ENCODE measurements around the gene MIEN1. TPM values are rescaled to one million over a fixed set of nuclear protein-coding genes. Genes with fewer than 3 reads are reported as not detected.

MIEN1 gene
- total RNA-seq, 1 experiment from 2014 or later: 40.6 TPM

DNA sequence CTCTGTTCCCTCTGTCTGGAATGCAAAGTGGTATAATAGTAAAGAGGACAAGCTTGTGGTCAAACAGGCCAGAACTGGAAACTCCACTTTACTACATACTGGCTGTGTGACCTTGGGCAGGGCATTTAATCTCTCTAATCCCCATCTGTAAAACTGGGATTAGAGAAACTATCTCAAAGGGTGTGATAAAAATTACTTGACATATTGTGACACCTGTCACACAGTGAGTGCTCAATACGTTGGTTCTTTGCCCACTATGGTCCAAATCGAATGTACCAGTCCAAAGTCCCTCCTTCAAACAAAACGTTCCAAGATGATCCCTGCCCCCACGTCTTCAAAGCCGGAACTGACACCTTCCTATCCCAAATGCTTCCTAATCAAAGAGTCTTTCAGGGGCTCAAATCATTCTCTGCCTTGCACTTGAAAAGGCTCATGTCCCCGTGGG lies 43.2 kb downstream of the MIEN1 start:
- H3K36me3 Mint-ChIP-seq: peaks cover 10% of the 10 kb centered on the region
- DNase-seq (ENCODE audit: low spot score) (no peak), ATAC-seq (no peak)
- peak overlapping the region; percentile 82 for H3K4me3 Mint-ChIP-seq
- H3K27me3 Mint-ChIP-seq (ENCODE audit: low read depth): no peaks in the 10 kb centered on the region
- H3K9me3 Mint-ChIP-seq: no peaks in the 10 kb centered on the region
- ChIA-PET POLR2A (interaction anchor here (2.8 kb wide), 1 partner anchor 13 kb away, joined by 25 read pairs; the partner anchor contains the start of gene ERBB2), CTCF (interaction anchor here (1.1 to 3.1 kb wide), 5 partner anchors 14 to 68 kb away, joined by 7 to 29 read pairs (median 15); partner anchors contain the start of gene ERBB2)
- peak overlapping the region; percentile 85; the same call in 1 of the 2 replicates for H3K27ac Mint-ChIP-seq
- peaks cover 39% of the 10 kb centered on the region for H3K4me1 Mint-ChIP-seq
- no peak for TF ChIP-seq ZNF396 (CRISPR knock-in tag; IDR thresholded peaks at IDR 0.05; ENCODE audit: borderline replicate concordance)
- no peak for TF ChIP-seq SMAD3 (CRISPR knock-in tag; IDR thresholded peaks at IDR 0.05; ENCODE audit: borderline replicate concordance)
- no peak for TF ChIP-seq ZNF219 (CRISPR knock-in tag; IDR thresholded peaks at IDR 0.05; ENCODE audit: borderline replicate concordance)
- no peak for TF ChIP-seq NR1H2 (CRISPR knock-in tag; IDR thresholded peaks at IDR 0.05)
- no peak for TF ChIP-seq ZNF512 (CRISPR knock-in tag; IDR thresholded peaks at IDR 0.05; ENCODE audit: borderline replicate concordance)
- TF ChIP-seq, protein P1, sequence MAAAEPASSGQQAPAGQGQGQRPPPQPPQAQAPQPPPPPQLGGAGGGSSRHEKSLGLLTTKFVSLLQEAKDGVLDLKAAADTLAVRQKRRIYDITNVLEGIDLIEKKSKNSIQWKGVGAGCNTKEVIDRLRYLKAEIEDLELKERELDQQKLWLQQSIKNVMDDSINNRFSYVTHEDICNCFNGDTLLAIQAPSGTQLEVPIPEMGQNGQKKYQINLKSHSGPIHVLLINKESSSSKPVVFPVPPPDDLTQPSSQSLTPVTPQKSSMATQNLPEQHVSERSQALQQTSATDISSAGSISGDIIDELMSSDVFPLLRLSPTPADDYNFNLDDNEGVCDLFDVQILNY (CRISPR knock-in tag; IDR thresholded peaks at IDR 0.05): no peak
- TF ChIP-seq, protein P2, sequence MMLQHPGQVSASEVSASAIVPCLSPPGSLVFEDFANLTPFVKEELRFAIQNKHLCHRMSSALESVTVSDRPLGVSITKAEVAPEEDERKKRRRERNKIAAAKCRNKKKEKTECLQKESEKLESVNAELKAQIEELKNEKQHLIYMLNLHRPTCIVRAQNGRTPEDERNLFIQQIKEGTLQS (CRISPR knock-in tag; conservative IDR thresholded peaks at IDR 0.05): no peak
- TF ChIP-seq NR3C1 (CRISPR knock-in tag; conservative IDR thresholded peaks at IDR 0.05; ENCODE audit: low read depth): no peak
- TF ChIP-seq E2F1 (CRISPR knock-in tag; IDR thresholded peaks at IDR 0.05): no peak

DNA sequence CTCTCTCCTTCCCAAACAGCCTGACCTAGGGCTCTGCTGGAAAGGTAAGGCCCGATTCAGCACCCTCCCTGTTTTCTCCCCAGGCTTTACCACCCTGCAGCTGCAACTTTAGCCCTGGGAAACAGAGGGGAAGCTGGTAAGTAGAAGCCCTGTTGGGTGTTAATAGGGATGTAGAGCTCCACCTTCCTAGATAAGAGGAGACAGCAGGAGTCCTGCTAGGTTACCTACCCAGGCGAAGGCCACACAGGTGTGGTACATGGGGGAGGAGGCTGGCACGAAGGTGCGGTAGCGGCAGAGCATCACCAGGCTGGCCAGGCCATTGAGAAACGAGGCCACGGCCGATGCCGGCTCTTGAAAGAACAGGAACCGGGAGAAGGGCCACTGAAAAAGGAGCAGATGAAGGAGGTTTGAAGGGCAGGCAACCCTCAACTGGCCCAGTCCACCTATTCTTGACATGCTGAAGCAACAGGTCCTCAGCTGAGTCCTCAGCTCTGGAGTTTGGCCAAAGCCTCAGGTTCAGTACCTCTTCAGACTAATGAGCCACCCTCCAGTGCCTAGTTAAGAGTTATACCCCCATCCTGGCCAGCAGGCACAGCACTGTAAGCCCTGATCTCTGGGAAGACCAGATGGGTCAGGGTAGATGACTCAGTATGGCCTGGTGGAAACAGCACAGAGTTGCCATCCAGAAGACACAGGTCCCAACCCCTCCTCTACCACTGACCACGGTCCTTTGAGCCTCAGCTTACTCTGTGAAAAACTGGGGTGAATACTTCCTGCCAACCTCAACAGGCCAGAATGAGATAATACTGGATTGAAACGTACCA lies 45.8 kb downstream of the MIEN1 start:
- H3K27me3 Mint-ChIP-seq (ENCODE audit: low read depth): no peaks in the 10 kb centered on the region
- no peaks in the 10 kb centered on the region for H3K9me3 Mint-ChIP-seq
- DNase-seq (ENCODE audit: low spot score): no peak
- peaks cover 26% of the 10 kb centered on the region for H3K4me1 Mint-ChIP-seq
- ATAC-seq: no peak
- H3K36me3 Mint-ChIP-seq: peaks cover 12% of the 10 kb centered on the region
- H3K4me3 Mint-ChIP-seq: no peak overlapping the region
- POLR2A ChIA-PET: interaction anchor here (0.5 kb wide), 1 partner anchor 80 kb away, joined by 3 read pairs; no protein-coding TSS in a partner anchor
- H3K27ac Mint-ChIP-seq: no peak overlapping the region
- no peak for TF ChIP-seq RELA (CRISPR knock-in tag; IDR thresholded peaks at IDR 0.05; ENCODE audit: borderline replicate concordance)
- CTCF ChIA-PET: interaction anchor here (1.0 to 1.6 kb wide), 6 partner anchors 11 to 63 kb away, joined by 3 to 5 read pairs (median 4); no protein-coding TSS in a partner anchor

GRCh38 chr17:39683295-39683939 lies 46.9 kb downstream of the MIEN1 start:
- ATAC-seq (no peak), DNase-seq (ENCODE audit: low spot score) (no peak)
- Mint-ChIP-seq H3K4me1 (peaks cover 21% of the 10 kb centered on the region), H3K4me3 (no peak overlapping the region), H3K9me3 (no peaks in the 10 kb centered on the region), H3K36me3 (peaks cover 12% of the 10 kb centered on the region), H3K27me3 (ENCODE audit: low read depth) (no peaks in the 10 kb centered on the region), H3K27ac (peak overlapping the region; percentile 42; the same call in 1 of the 2 replicates)
- POLR2A ChIA-PET: no interaction called here
- TF ChIP-seq, protein P3, sequence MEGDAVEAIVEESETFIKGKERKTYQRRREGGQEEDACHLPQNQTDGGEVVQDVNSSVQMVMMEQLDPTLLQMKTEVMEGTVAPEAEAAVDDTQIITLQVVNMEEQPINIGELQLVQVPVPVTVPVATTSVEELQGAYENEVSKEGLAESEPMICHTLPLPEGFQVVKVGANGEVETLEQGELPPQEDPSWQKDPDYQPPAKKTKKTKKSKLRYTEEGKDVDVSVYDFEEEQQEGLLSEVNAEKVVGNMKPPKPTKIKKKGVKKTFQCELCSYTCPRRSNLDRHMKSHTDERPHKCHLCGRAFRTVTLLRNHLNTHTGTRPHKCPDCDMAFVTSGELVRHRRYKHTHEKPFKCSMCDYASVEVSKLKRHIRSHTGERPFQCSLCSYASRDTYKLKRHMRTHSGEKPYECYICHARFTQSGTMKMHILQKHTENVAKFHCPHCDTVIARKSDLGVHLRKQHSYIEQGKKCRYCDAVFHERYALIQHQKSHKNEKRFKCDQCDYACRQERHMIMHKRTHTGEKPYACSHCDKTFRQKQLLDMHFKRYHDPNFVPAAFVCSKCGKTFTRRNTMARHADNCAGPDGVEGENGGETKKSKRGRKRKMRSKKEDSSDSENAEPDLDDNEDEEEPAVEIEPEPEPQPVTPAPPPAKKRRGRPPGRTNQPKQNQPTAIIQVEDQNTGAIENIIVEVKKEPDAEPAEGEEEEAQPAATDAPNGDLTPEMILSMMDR (IDR thresholded peaks at IDR 0.05): no peak
- TF ChIP-seq SMAD3 (CRISPR knock-in tag; IDR thresholded peaks at IDR 0.05; ENCODE audit: borderline replicate concordance) (no peak), TCF7 (CRISPR knock-in tag; IDR thresholded peaks at IDR 0.05; ENCODE audit: low read depth) (no peak), ELF4 (CRISPR knock-in tag; IDR thresholded peaks at IDR 0.05; ENCODE audit: low read depth) (no peak), ATF1 (CRISPR knock-in tag; IDR thresholded peaks at IDR 0.05) (no peak), IRF2 (CRISPR knock-in tag; IDR thresholded peaks at IDR 0.05; ENCODE audit: borderline replicate concordance, low read depth) (no peak), AFF4 (CRISPR knock-in tag; IDR thresholded peaks at IDR 0.05; ENCODE audit: borderline replicate concordance) (no peak)
- CTCF ChIA-PET: interaction anchor here (0.7 to 1.6 kb wide), 9 partner anchors 12 to 62 kb away, joined by 3 to 5 read pairs (median 4); partner anchors contain the start of genes ERBB2 and MIEN1

Measured in WTC11 (cell line).